DND-41 (cell line): Measurements from ENCODE around the gene CCDC28B.

ENCODE experiments used
- ATAC-seq: fragments of 200-7000 bp; cut with Tn5 transposase; 3 replicates; pipeline ENCODE4 v1.9.1; 2021; ENCODE audit warnings: low read depth; ENCODE audit not compliant: insufficient read depth
- DNase-seq: peaks from one replicate; pipeline ENCODE4 v3.0.0-alpha.2; 2020
- H2AFZ ChIP-seq: 2 replicates; pipeline ENCODE4 v1.6.0; 2012; ENCODE audit warnings: low read depth, low read length
- H3K27ac ChIP-seq: 2 replicates; pipeline ENCODE4 v1.5.1; 2012; ENCODE audit warnings: low read length, inconsistent platforms
- H3K27me3 ChIP-seq: fragments of 200-600 bp; sonication (generic); 2 replicates; pipeline ENCODE4 v1.6.0; 2012; ENCODE audit warnings: low read length, mild to moderate bottlenecking, inconsistent platforms; ENCODE audit not compliant: insufficient read depth, poor library complexity
- H3K36me3 ChIP-seq: 2 replicates; pipeline ENCODE4 v1.5.1; 2012; ENCODE audit warnings: low read length, inconsistent platforms; ENCODE audit not compliant: insufficient read depth
- H3K4me1 ChIP-seq: 2 replicates; pipeline ENCODE4 v1.5.1; 2012; ENCODE audit warnings: mild to moderate bottlenecking, low read length; ENCODE audit not compliant: insufficient read depth
- H3K4me2 ChIP-seq: 2 replicates; pipeline ENCODE4 v1.6.0; 2012; ENCODE audit warnings: mild to moderate bottlenecking, moderate library complexity, low read length, inconsistent platforms; ENCODE audit not compliant: insufficient read depth
- H3K4me3 ChIP-seq, 2 experiments: fragments of 200-600 bp in 1 of 2; shearing (Covaris generic) in 1 of 2; 2 replicates each; pipeline ENCODE4 v1.5.1; 2012 to 2016; ENCODE audit warnings: inconsistent platforms in 2 of 2, low read length in 2 of 2, mild to moderate bottlenecking in 2 of 2, low read depth in 1 of 2, moderate library complexity in 1 of 2
- H3K79me2 ChIP-seq: 2 replicates; pipeline ENCODE4 v1.6.0; 2012; ENCODE audit warnings: low read length, inconsistent platforms; ENCODE audit not compliant: insufficient read depth
- H3K9ac ChIP-seq: 2 replicates; pipeline ENCODE4 v1.6.0; 2012; ENCODE audit warnings: low read depth, mild to moderate bottlenecking, inconsistent platforms, low read length, moderate library complexity
- H3K9me3 ChIP-seq: 2 replicates; pipeline ENCODE4 v1.5.1; 2012; ENCODE audit warnings: low read length, moderate library complexity, mild to moderate bottlenecking, inconsistent platforms; ENCODE audit not compliant: insufficient read depth, severe bottlenecking
- H4K20me1 ChIP-seq: 2 replicates; pipeline ENCODE4 v1.6.0; 2012; ENCODE audit warnings: low read length; ENCODE audit not compliant: insufficient read depth
- CTCF ChIP-seq: IDR thresholded peaks from 2 replicates; pipeline ENCODE4 v1.5.1; 2012; ENCODE audit warnings: borderline replicate concordance, low read length, moderate library complexity, mild to moderate bottlenecking; ENCODE audit not compliant: poor library complexity, severe bottlenecking; ENCODE audit errors: extremely low read depth
- EZH2 ChIP-seq: IDR thresholded peaks from 3 replicates; pipeline ENCODE4 v1.6.1; 2012; ENCODE audit warnings: borderline replicate concordance, low read depth, mild to moderate bottlenecking, moderate library complexity, low read length, inconsistent platforms; ENCODE audit not compliant: severe bottlenecking

The CCDC28B gene

GRCh38 chr1:32201011-32201855 is 838 bp downstream of the CCDC28B start:
- peak overlapping the region; percentile 97 for H3K4me2 ChIP-seq
- H3K4me1 ChIP-seq, result peaks cover 58% of the 10 kb centered on the region
- ATAC-seq, result peak; percentile 73

GRCh38 chr1:32204943-32205361 is 4.6 kb downstream of the CCDC28B start:
- H3K79me2 ChIP-seq, result peaks cover 26% of the 10 kb centered on the region

More at GRCh38 chr1:32201011-32201855, 838 bp downstream of the CCDC28B start:
- peaks cover 30% of the 10 kb centered on the region for H3K36me3 ChIP-seq
- peak overlapping the region; percentile 40 to 68 for H3K4me3 ChIP-seq
- DNase-seq, result peak; percentile 91
- H3K9ac ChIP-seq, result peak overlapping the region; percentile 60
- H2AFZ ChIP-seq, result peak overlapping the region; percentile 88
- H3K79me2 ChIP-seq, result peaks cover 19% of the 10 kb centered on the region
- peak; percentile 33 for TF ChIP-seq CTCF
- no peak for TF ChIP-seq EZH2
- peak overlapping the region; percentile 77 for H3K27ac ChIP-seq
- no peaks in the 10 kb centered on the region for H3K27me3 ChIP-seq
- peaks cover 15% of the 10 kb centered on the region; the same call in 1 of the 2 replicates for H4K20me1 ChIP-seq
- H3K9me3 ChIP-seq, result no peaks in the 10 kb centered on the region

GRCh38 chr1:32205401-32206370 is 5.3 kb downstream of the CCDC28B start, which contains the start of gene IQCC:
Gene IQCC (plus strand): TSS chr1:32205671. CDS start chr1:32205682, 11 bp downstream.
- Histone ChIP-seq H3K4me3 (peak within 1 kb of the TSS; percentile 53 to 98), H3K27me3 (no peaks in the 10 kb centered on the region), H3K36me3 (peaks cover 21% of the 10 kb centered on the region), H2AFZ (peak within 1 kb of the TSS; percentile 99), H3K27ac (peak within 1 kb of the TSS; percentile 92), H3K9me3 (no peaks in the 10 kb centered on the region), H3K4me1 (peaks cover 45% of the 10 kb centered on the region), H3K79me2 (peaks cover 26% of the 10 kb centered on the region), H4K20me1 (no peaks in the 10 kb centered on the region), H3K4me2 (peak within 1 kb of the TSS; percentile 99), H3K9ac (peak within 1 kb of the TSS; percentile 88)
- DNase-seq (peak; percentile 83), ATAC-seq (peak; percentile 69)
- no peak for TF ChIP-seq EZH2
- TF ChIP-seq CTCF, result no peak

More at GRCh38 chr1:32204943-32205361, 4.6 kb downstream of the CCDC28B start:
- peak overlapping the region; percentile 99 for H3K4me2 ChIP-seq
- TF ChIP-seq CTCF, result no peak
- TF ChIP-seq EZH2, result no peak
- peaks cover 52% of the 10 kb centered on the region for H3K4me1 ChIP-seq
- peak overlapping the region; percentile 99 for H2AFZ ChIP-seq
- H3K27ac ChIP-seq, result peak overlapping the region; percentile 92
- H3K9ac ChIP-seq, result peak overlapping the region; percentile 88
- ATAC-seq, result no peak
- no peak for DNase-seq
- H4K20me1 ChIP-seq, result no peaks in the 10 kb centered on the region
- no peaks in the 10 kb centered on the region for H3K27me3 ChIP-seq
- peaks cover 21% of the 10 kb centered on the region for H3K36me3 ChIP-seq
- peak overlapping the region; percentile 53 to 98; a peak in 3 of 4 replicates for H3K4me3 ChIP-seq
- no peaks in the 10 kb centered on the region for H3K9me3 ChIP-seq
